Measurements from ENCODE around the gene BOLA3.

The BOLA3 gene

DNA sequence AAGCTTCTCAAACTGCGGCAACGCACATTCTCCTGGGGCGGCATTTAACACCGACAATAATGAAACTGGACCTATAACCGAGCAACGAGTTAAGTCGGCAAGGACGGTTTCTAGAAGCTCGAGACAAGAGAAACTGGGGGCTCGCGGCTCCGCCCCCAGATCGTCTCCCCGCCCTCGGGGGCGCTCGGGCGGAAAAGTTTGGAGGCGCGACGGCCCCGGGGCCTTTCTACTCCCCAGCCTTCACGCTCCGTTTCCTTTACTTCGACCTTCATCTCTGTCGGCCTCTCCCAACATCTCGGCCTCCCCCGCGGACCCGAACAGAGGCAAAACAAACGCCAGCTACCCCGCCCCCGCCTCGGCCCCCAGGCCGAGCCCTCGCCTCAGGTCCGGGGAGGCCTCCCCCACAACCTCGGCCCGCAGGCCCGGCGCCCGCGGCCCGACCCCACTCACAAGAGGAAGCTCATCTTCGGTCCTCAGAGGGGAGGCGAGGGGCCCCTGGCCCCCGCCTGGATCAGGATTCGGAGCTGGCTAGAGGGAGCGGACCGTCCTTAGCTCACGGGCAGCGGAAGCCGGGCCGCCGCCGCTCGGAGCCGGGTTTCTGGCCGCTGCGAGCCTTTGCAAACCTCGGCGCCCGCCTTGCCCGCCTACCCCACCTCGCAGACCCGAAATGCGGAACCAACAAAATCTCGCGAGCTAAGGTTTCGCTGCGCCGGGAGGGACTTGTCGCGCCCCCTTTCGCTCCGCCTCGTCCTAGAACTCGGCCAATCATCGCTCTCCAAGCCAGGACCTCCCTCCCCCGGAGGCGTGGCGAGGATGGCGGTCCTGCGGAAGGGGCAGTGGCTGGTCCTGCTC, 30.7 kb upstream of the BOLA3 start, which contains the start of gene MOB1A:
MOB1A (minus strand) TSS at position 669 of the 852 bp plus-strand sequence; CDS start at position 464, 205 bp downstream.
- Mint-ChIP-seq H3K4me3 (peak within 1 kb of the TSS; percentile 93), H3K27me3 (ENCODE audit: low read depth, poor library complexity) (no peaks in the 10 kb centered on the region), H3K36me3 (ENCODE audit: low read depth) (peaks cover 33% of the 10 kb centered on the region), H3K4me1 (peaks cover 17% of the 10 kb centered on the region), H3K27ac (peak within 1 kb of the TSS; percentile 98), H3K9me3 (peaks cover 36% of the 10 kb centered on the region)
- peak; percentile 97 for DNase-seq
- TF ChIP-seq CTCF (IDR thresholded peaks at IDR 0.05) = no peak

- Mint-ChIP-seq H3K27me3 (ENCODE audit: low read depth, poor library complexity) (no peaks in the 10 kb centered on the region), H3K27ac (peak overlapping the region; percentile 98), H3K9me3 (peaks cover 40% of the 10 kb centered on the region), H3K4me3 (peak overlapping the region; percentile 93), H3K4me1 (peaks cover 17% of the 10 kb centered on the region), H3K36me3 (ENCODE audit: low read depth) (peaks cover 38% of the 10 kb centered on the region)
- DNase-seq = no peak
- TF ChIP-seq CTCF (IDR thresholded peaks at IDR 0.05) = no peak
Observed at GRCh38 chr2:74177696-74178095, 30.0 kb upstream of the BOLA3 start.

DNA sequence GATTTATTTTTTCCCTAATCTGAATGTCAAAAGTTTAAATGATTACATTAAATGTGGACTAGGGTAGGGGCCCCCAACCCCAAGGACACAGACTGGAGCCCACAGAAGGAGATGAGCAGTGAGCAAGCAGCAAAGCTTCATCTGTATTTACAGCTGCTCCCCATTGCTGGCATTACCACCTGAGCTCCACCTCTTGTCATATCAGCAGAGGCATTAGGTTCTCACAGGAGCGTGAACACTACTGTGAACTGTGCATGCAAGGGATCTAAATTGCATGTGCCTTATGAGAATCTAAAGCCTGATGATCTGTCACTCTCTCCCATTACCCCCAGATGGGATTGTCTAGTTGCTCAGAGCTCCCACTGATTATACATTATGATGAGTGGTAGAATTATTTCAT, 27.2 kb upstream of the BOLA3 start:
- peaks cover 8% of the 10 kb centered on the region for H3K4me1 Mint-ChIP-seq
- peaks cover 40% of the 10 kb centered on the region for H3K9me3 Mint-ChIP-seq
- DNase-seq = no peak
- peaks cover 64% of the 10 kb centered on the region for H3K36me3 Mint-ChIP-seq (ENCODE audit: low read depth)
- H3K27ac Mint-ChIP-seq = no peak overlapping the region
- H3K4me3 Mint-ChIP-seq = no peak overlapping the region
- H3K27me3 Mint-ChIP-seq (ENCODE audit: low read depth, poor library complexity) = no peaks in the 10 kb centered on the region
- TF ChIP-seq CTCF (IDR thresholded peaks at IDR 0.05) = no peak

GRCh38 chr2:74168739-74169138, 21.0 kb upstream of the BOLA3 start:
- Mint-ChIP-seq H3K4me3 (no peak overlapping the region), H3K27ac (no peak overlapping the region), H3K9me3 (peaks cover 11% of the 10 kb centered on the region), H3K4me1 (no peaks in the 10 kb centered on the region), H3K36me3 (ENCODE audit: low read depth) (peaks cover 85% of the 10 kb centered on the region), H3K27me3 (ENCODE audit: low read depth, poor library complexity) (no peaks in the 10 kb centered on the region)
- DNase-seq = no peak
- no peak for TF ChIP-seq CTCF (IDR thresholded peaks at IDR 0.05)

DNA sequence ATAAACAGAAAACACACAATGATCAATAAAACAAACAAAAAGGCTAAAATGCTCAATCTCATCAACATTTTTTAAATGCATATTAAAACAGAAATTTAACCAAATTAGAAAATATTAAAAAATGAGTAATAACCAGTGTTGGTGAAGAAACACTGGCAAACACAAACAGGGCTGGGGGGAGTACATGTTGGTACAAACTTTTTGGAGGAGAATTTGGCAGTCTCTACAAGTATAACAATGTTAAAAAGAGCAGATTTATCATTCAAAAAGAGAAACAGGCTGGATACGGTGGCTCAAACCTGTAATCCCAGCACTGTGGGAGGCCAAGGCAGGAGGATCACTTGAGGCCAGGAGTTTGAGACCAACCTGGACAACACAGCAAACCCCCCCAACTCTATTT, 17.0 kb upstream of the BOLA3 start:
- Mint-ChIP-seq H3K36me3 (ENCODE audit: low read depth) (peaks cover 84% of the 10 kb centered on the region), H3K4me3 (no peak overlapping the region), H3K27me3 (ENCODE audit: low read depth, poor library complexity) (no peaks in the 10 kb centered on the region), H3K4me1 (no peaks in the 10 kb centered on the region), H3K9me3 (peaks cover 6% of the 10 kb centered on the region), H3K27ac (no peak overlapping the region)
- no peak for TF ChIP-seq CTCF (IDR thresholded peaks at IDR 0.05)
- no peak for DNase-seq

- DNase-seq = no peak
- Mint-ChIP-seq H3K9me3 (peaks cover 6% of the 10 kb centered on the region), H3K27ac (no peak overlapping the region), H3K36me3 (ENCODE audit: low read depth) (peaks cover 88% of the 10 kb centered on the region), H3K27me3 (ENCODE audit: low read depth, poor library complexity) (no peaks in the 10 kb centered on the region), H3K4me3 (no peak overlapping the region), H3K4me1 (no peaks in the 10 kb centered on the region)
- TF ChIP-seq CTCF (IDR thresholded peaks at IDR 0.05) = no peak
Observed at GRCh38 chr2:74162951-74163350, 15.2 kb upstream of the BOLA3 start.

Measured in nephron progenitor cell (in vitro differentiated cells).